ENCODE data around the gene OCSTAMP.
A peak's percentile ranks its signal among the peaks of the same experiment; 100 is the strongest.

OCSTAMP gene

GRCh38 chr20:46539113-46539512 lies 11.3 kb downstream of the OCSTAMP start:
- peaks cover 2% of the 10 kb centered on the region for H3K4me1 ChIP-seq (ENCODE audit: control insufficient read depth, low read depth, low read length)
- H4K5ac ChIP-seq (ENCODE audit: low read length) = no peak overlapping the region
- DNase-seq = peak; percentile 44
- no peak overlapping the region for H4K8ac ChIP-seq (ENCODE audit: low read depth, low read length)
- H3K4me2 ChIP-seq (ENCODE audit: low read length) = no peak overlapping the region
- no CpG with 5 or more reads among the region's 2 CpGs for WGBS (ENCODE audit: extremely low coverage, insufficient coverage, low lambda C conversion rate)
- H3K18ac ChIP-seq (ENCODE audit: low read length) = no peak overlapping the region
- H3K79me2 ChIP-seq (ENCODE audit: control insufficient read depth, insufficient read depth, low read length) = no peaks in the 10 kb centered on the region
- H2AK5ac ChIP-seq (ENCODE audit: low read length) = no peak overlapping the region
- no peak overlapping the region for H2BK5ac ChIP-seq (ENCODE audit: low read length)
- H3K23ac ChIP-seq (ENCODE audit: low read length) = no peak overlapping the region
- H3K56ac ChIP-seq (ENCODE audit: low read length) = no peak overlapping the region
- no peaks in the 10 kb centered on the region for H3K79me1 ChIP-seq (ENCODE audit: low read length)
- no peaks in the 10 kb centered on the region for H3K36me3 ChIP-seq (ENCODE audit: control insufficient read depth, insufficient read depth, low read length)
- H3K4ac ChIP-seq (ENCODE audit: low read depth, low read length) = no peak overlapping the region
- no peak overlapping the region for H3K27ac ChIP-seq (ENCODE audit: low read depth, low read length)
- no peak overlapping the region for H2BK120ac ChIP-seq (ENCODE audit: low read depth, low read length)
- H2BK15ac ChIP-seq (replicated peaks; ENCODE audit: low read depth) = no peak overlapping the region
- H3K4me3 ChIP-seq (ENCODE audit: low read length) = no peak overlapping the region
- no peak overlapping the region for H3K9ac ChIP-seq (ENCODE audit: low read length)
- H3K27me3 ChIP-seq (ENCODE audit: insufficient read depth, low read length, poor library complexity) = no peaks in the 10 kb centered on the region

- Histone ChIP-seq H3K4me3 (ENCODE audit: low read length) (no peak overlapping the region), H3K27ac (ENCODE audit: low read depth, low read length) (no peak overlapping the region), H2BK15ac (replicated peaks; ENCODE audit: low read depth) (no peak overlapping the region), H3K4me2 (ENCODE audit: low read length) (no peak overlapping the region), H2BK5ac (ENCODE audit: low read length) (no peak overlapping the region), H3K36me3 (ENCODE audit: control insufficient read depth, insufficient read depth, low read length) (no peaks in the 10 kb centered on the region), H3K4me1 (ENCODE audit: control insufficient read depth, low read depth, low read length) (no peaks in the 10 kb centered on the region), H4K8ac (ENCODE audit: low read depth, low read length) (no peak overlapping the region), H2BK120ac (ENCODE audit: low read depth, low read length) (no peak overlapping the region), H3K79me2 (ENCODE audit: control insufficient read depth, insufficient read depth, low read length) (no peaks in the 10 kb centered on the region), H2AK5ac (ENCODE audit: low read length) (no peak overlapping the region), H3K79me1 (ENCODE audit: low read length) (no peaks in the 10 kb centered on the region), H3K56ac (ENCODE audit: low read length) (no peak overlapping the region), H3K18ac (ENCODE audit: low read length) (no peak overlapping the region), H3K23ac (ENCODE audit: low read length) (no peak overlapping the region), H3K27me3 (ENCODE audit: insufficient read depth, low read length, poor library complexity) (no peaks in the 10 kb centered on the region), H4K5ac (ENCODE audit: low read length) (no peak overlapping the region), H3K4ac (ENCODE audit: low read depth, low read length) (no peak overlapping the region), H3K9ac (ENCODE audit: low read length) (no peak overlapping the region)
- DNase-seq = no peak
- no CpG with 5 or more reads among the region's 4 CpGs for WGBS (ENCODE audit: extremely low coverage, insufficient coverage, low lambda C conversion rate)
Observed at GRCh38 chr20:46530640-46531039, 19.8 kb downstream of the OCSTAMP start.

- Histone ChIP-seq H3K79me1 (ENCODE audit: low read length) (no peaks in the 10 kb centered on the region), H4K8ac (ENCODE audit: low read depth, low read length) (no peak overlapping the region), H3K18ac (ENCODE audit: low read length) (no peak overlapping the region), H2AK5ac (ENCODE audit: low read length) (no peak overlapping the region), H3K56ac (ENCODE audit: low read length) (no peak overlapping the region), H2BK120ac (ENCODE audit: low read depth, low read length) (no peak overlapping the region), H3K36me3 (ENCODE audit: control insufficient read depth, insufficient read depth, low read length) (no peaks in the 10 kb centered on the region), H3K27me3 (ENCODE audit: insufficient read depth, low read length, poor library complexity) (no peaks in the 10 kb centered on the region), H3K9ac (ENCODE audit: low read length) (no peak overlapping the region), H4K5ac (ENCODE audit: low read length) (no peak overlapping the region), H3K4me2 (ENCODE audit: low read length) (no peak overlapping the region), H3K4ac (ENCODE audit: low read depth, low read length) (no peak overlapping the region), H3K79me2 (ENCODE audit: control insufficient read depth, insufficient read depth, low read length) (no peaks in the 10 kb centered on the region), H2BK15ac (replicated peaks; ENCODE audit: low read depth) (no peak overlapping the region), H3K4me3 (ENCODE audit: low read length) (no peak overlapping the region), H3K27ac (ENCODE audit: low read depth, low read length) (no peak overlapping the region), H2BK5ac (ENCODE audit: low read length) (no peak overlapping the region), H3K23ac (ENCODE audit: low read length) (no peak overlapping the region), H3K4me1 (ENCODE audit: control insufficient read depth, low read depth, low read length) (no peaks in the 10 kb centered on the region)
- no CpG with 5 or more reads among the region's 2 CpGs for WGBS (ENCODE audit: extremely low coverage, insufficient coverage, low lambda C conversion rate)
- DNase-seq = peak; percentile 53
Observed at GRCh38 chr20:46523696-46524328, 26.6 kb downstream of the OCSTAMP start.

GRCh38 chr20:46523108-46523507 lies 27.3 kb downstream of the OCSTAMP start:
- no peak overlapping the region for H2BK15ac ChIP-seq (replicated peaks; ENCODE audit: low read depth)
- H3K23ac ChIP-seq (ENCODE audit: low read length) = no peak overlapping the region
- no peak overlapping the region for H3K4me3 ChIP-seq (ENCODE audit: low read length)
- no peaks in the 10 kb centered on the region for H3K79me1 ChIP-seq (ENCODE audit: low read length)
- WGBS (ENCODE audit: extremely low coverage, insufficient coverage, low lambda C conversion rate) = no CpG with 5 or more reads among the region's 5 CpGs
- no peak overlapping the region for H3K18ac ChIP-seq (ENCODE audit: low read length)
- H2BK120ac ChIP-seq (ENCODE audit: low read depth, low read length) = no peak overlapping the region
- no peak overlapping the region for H3K4me2 ChIP-seq (ENCODE audit: low read length)
- no peak overlapping the region for H4K8ac ChIP-seq (ENCODE audit: low read depth, low read length)
- H3K56ac ChIP-seq (ENCODE audit: low read length) = no peak overlapping the region
- H3K27me3 ChIP-seq (ENCODE audit: insufficient read depth, low read length, poor library complexity) = no peaks in the 10 kb centered on the region
- no peaks in the 10 kb centered on the region for H3K4me1 ChIP-seq (ENCODE audit: control insufficient read depth, low read depth, low read length)
- no peak overlapping the region for H4K5ac ChIP-seq (ENCODE audit: low read length)
- H3K36me3 ChIP-seq (ENCODE audit: control insufficient read depth, insufficient read depth, low read length) = no peaks in the 10 kb centered on the region
- H3K4ac ChIP-seq (ENCODE audit: low read depth, low read length) = no peak overlapping the region
- H3K27ac ChIP-seq (ENCODE audit: low read depth, low read length) = no peak overlapping the region
- DNase-seq = no peak
- H3K79me2 ChIP-seq (ENCODE audit: control insufficient read depth, insufficient read depth, low read length) = no peaks in the 10 kb centered on the region
- no peak overlapping the region for H2AK5ac ChIP-seq (ENCODE audit: low read length)
- no peak overlapping the region for H3K9ac ChIP-seq (ENCODE audit: low read length)
- H2BK5ac ChIP-seq (ENCODE audit: low read length) = no peak overlapping the region

GRCh38 chr20:46520976-46521579 lies 29.4 kb downstream of the OCSTAMP start:
- Histone ChIP-seq H3K9ac (ENCODE audit: low read length) (no peak overlapping the region), H3K4me2 (ENCODE audit: low read length) (no peak overlapping the region), H2BK15ac (replicated peaks; ENCODE audit: low read depth) (no peak overlapping the region), H3K27me3 (ENCODE audit: insufficient read depth, low read length, poor library complexity) (no peaks in the 10 kb centered on the region), H3K79me2 (ENCODE audit: control insufficient read depth, insufficient read depth, low read length) (no peaks in the 10 kb centered on the region), H3K27ac (ENCODE audit: low read depth, low read length) (no peak overlapping the region), H4K8ac (ENCODE audit: low read depth, low read length) (no peak overlapping the region), H2BK5ac (ENCODE audit: low read length) (no peak overlapping the region), H3K18ac (ENCODE audit: low read length) (no peak overlapping the region), H3K4me1 (ENCODE audit: control insufficient read depth, low read depth, low read length) (no peaks in the 10 kb centered on the region), H2AK5ac (ENCODE audit: low read length) (no peak overlapping the region), H3K4ac (ENCODE audit: low read depth, low read length) (no peak overlapping the region), H3K79me1 (ENCODE audit: low read length) (no peaks in the 10 kb centered on the region), H3K36me3 (ENCODE audit: control insufficient read depth, insufficient read depth, low read length) (no peaks in the 10 kb centered on the region), H2BK120ac (ENCODE audit: low read depth, low read length) (no peak overlapping the region), H3K56ac (ENCODE audit: low read length) (peak overlapping the region; percentile 46), H3K4me3 (ENCODE audit: low read length) (no peak overlapping the region), H3K23ac (ENCODE audit: low read length) (no peak overlapping the region), H4K5ac (ENCODE audit: low read length) (no peak overlapping the region)
- peak; percentile 91 for DNase-seq
- no CpG with 5 or more reads among the region's 4 CpGs for WGBS (ENCODE audit: extremely low coverage, insufficient coverage, low lambda C conversion rate)

GRCh38 chr20:46520540-46520939 lies 29.9 kb downstream of the OCSTAMP start:
- H3K4me3 ChIP-seq (ENCODE audit: low read length) = no peak overlapping the region

More at GRCh38 chr20:46520540-46520939, 29.9 kb downstream of the OCSTAMP start:
- no peak overlapping the region for H2AK5ac ChIP-seq (ENCODE audit: low read length)
- no peaks in the 10 kb centered on the region for H3K4me1 ChIP-seq (ENCODE audit: control insufficient read depth, low read depth, low read length)
- H3K4me2 ChIP-seq (ENCODE audit: low read length) = no peak overlapping the region
- no peaks in the 10 kb centered on the region for H3K79me1 ChIP-seq (ENCODE audit: low read length)
- no peak overlapping the region for H4K5ac ChIP-seq (ENCODE audit: low read length)
- no peak overlapping the region for H2BK15ac ChIP-seq (replicated peaks; ENCODE audit: low read depth)
- DNase-seq = no peak
- WGBS (ENCODE audit: extremely low coverage, insufficient coverage, low lambda C conversion rate) = no CpG with 5 or more reads among the region's 4 CpGs
- no peak overlapping the region for H3K27ac ChIP-seq (ENCODE audit: low read depth, low read length)
- H3K56ac ChIP-seq (ENCODE audit: low read length) = no peak overlapping the region
- H3K36me3 ChIP-seq (ENCODE audit: control insufficient read depth, insufficient read depth, low read length) = no peaks in the 10 kb centered on the region
- H3K9ac ChIP-seq (ENCODE audit: low read length) = no peak overlapping the region
- H3K79me2 ChIP-seq (ENCODE audit: control insufficient read depth, insufficient read depth, low read length) = no peaks in the 10 kb centered on the region
- H2BK5ac ChIP-seq (ENCODE audit: low read length) = no peak overlapping the region
- no peak overlapping the region for H3K23ac ChIP-seq (ENCODE audit: low read length)
- no peak overlapping the region for H3K18ac ChIP-seq (ENCODE audit: low read length)
- no peaks in the 10 kb centered on the region for H3K27me3 ChIP-seq (ENCODE audit: insufficient read depth, low read length, poor library complexity)
- H4K8ac ChIP-seq (ENCODE audit: low read depth, low read length) = no peak overlapping the region
- H2BK120ac ChIP-seq (ENCODE audit: low read depth, low read length) = no peak overlapping the region
- no peak overlapping the region for H3K4ac ChIP-seq (ENCODE audit: low read depth, low read length)
